Sigmoid colon (tissue), 7 donors: ENCODE data around the gene SIN3A. TPM values are rescaled to one million over a fixed set of nuclear protein-coding genes. Genes with fewer than 3 reads are reported as not detected.

Source experiments
- DNase-seq: peaks from one replicate; pipeline ENCODE4 v3.0.0-alpha.2; 2019
- H3K27ac ChIP-seq, 4 donors: fragments of 200-600 bp; sonication (generic); one replicate each; pipeline ENCODE4 v1.5.1; 2016 to 2019; ENCODE audit warnings: mild to moderate bottlenecking in 1 of 4
- H3K27me3 ChIP-seq, 3 donors: fragments of 200-600 bp; sonication (generic); one replicate each; pipeline ENCODE4 v1.5.1; 2019; ENCODE audit warnings: mild to moderate bottlenecking in 1 of 3
- H3K36me3 ChIP-seq, 4 donors: fragments of 200-600 bp; sonication (generic); one replicate each; pipeline ENCODE4 v1.5.1; 2016 to 2019
- H3K4me1 ChIP-seq, 4 donors: fragments of 200-600 bp; sonication (generic); one replicate each; pipeline ENCODE4 v1.5.1; 2017 to 2019
- H3K4me3 ChIP-seq, 4 donors: fragments of 200-600 bp; sonication (generic); one replicate each; pipeline ENCODE4 v1.5.1; 2017 to 2019; ENCODE audit warnings: mild to moderate bottlenecking in 2 of 4, moderate library complexity in 1 of 4
- H3K9me3 ChIP-seq, 4 donors: fragments of 200-600 bp in 3 of 4; sonication (generic) in 3 of 4; one replicate each; pipeline versions ENCODE4 v1.5.1 to v1.6.1; 2013 to 2019
- EP300 ChIP-seq, 4 donors: sonication (generic); formaldehyde crosslinking; IDR thresholded peaks; one replicate each; pipeline ENCODE4 v1.6.1; 2017; ENCODE audit warnings: antibody characterized with exemption in 4 of 4
- POLR2A ChIP-seq, 2 donors: fragments of 450-650 bp; IDR thresholded peaks; one replicate each; pipeline ENCODE4 v1.6.1; 2016; ENCODE audit warnings: antibody characterized with exemption in 2 of 2, mild to moderate bottlenecking in 2 of 2, moderate library complexity in 2 of 2
- POLR2AphosphoS5 ChIP-seq, 4 donors: sonication (generic); formaldehyde crosslinking; IDR thresholded peaks; one replicate each; pipeline ENCODE4 v1.6.1; 2017; ENCODE audit warnings: antibody characterized with exemption in 4 of 4
- WGBS, 2 donors: extraction: QIAGEN DNeasy Blood & Tissue Kit; methylation state at CpG; one replicate each; pipeline ENCODE4 v1.1.7; 2013; 5-methylcytosine and 5-hydroxymethylcytosine counted together
- intact Hi-C: fragments of 100-400 bp; cut with DNase I; formaldehyde crosslinking; loops from one replicate; pipeline ENCODE4 v1.15.1; 2023
- polyA plus RNA-seq, 3 donors: library from polyadenylated mRNA; stranded (reverse); fragments of 200-250 nt; gene quantifications; one replicate each; pipeline ENCODE4 v1.2.3, GENCODE V29; 2013
- total RNA-seq, 4 donors: library from RNA; depleted of rRNA; stranded (reverse); fragments of >200 nt; gene quantifications; one replicate each; pipeline ENCODE4 v1.1.0, GENCODE V29; 2016
- TF ChIP-seq, protein P1 (sequence below), 4 experiments: fragments of 450-650 bp in 3 of 4; fragments of 200-600 bp in 1 of 4; IDR thresholded peaks; one replicate each; pipeline ENCODE4 v1.5.1; 2016 to 2019; ENCODE audit warnings: antibody characterized with exemption in 4 of 4, mild to moderate bottlenecking in 3 of 4, moderate library complexity in 2 of 4
- donor health status: healthy with polysubstance abuse.
- donor health status: Bipolar disorder and iron deficiency.
- donor health status: healthy.

Gene SIN3A
- total and polyA plus RNA-seq, 7 donors, result 7.9 to 41.8 (median 34.6) TPM

DNA sequence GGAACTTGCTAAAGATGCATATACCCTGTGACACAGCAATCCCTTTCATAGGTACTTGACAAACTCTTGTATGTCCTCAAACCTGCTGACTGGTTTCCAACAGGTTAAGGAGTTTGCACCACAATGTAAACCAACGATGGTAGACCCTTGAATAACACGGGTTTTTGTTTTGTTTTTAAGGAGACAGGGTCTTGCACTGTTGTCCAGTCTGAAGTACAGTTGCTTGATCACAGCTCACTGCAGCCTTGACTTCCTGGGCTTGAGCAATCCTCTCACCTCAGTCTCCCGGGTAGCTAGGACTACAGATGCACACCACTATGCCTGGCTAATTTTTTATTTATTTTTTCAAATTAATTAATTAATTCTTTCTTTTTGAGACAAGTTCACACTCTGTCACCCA lies 23.3 kb downstream of the SIN3A start:
- Histone ChIP-seq H3K9me3 (no peaks in the 10 kb centered on the region), H3K36me3 (peaks cover 0 to 54% (median 12%) of the 10 kb centered on the region in 4 donors), H3K27me3 (no peaks in the 10 kb centered on the region), H3K4me3 (no peak overlapping the region), H3K4me1 (no peaks in the 10 kb centered on the region), H3K27ac (no peak overlapping the region)
- intact Hi-C loops, result no loop called here
- TF ChIP-seq, protein P1, sequence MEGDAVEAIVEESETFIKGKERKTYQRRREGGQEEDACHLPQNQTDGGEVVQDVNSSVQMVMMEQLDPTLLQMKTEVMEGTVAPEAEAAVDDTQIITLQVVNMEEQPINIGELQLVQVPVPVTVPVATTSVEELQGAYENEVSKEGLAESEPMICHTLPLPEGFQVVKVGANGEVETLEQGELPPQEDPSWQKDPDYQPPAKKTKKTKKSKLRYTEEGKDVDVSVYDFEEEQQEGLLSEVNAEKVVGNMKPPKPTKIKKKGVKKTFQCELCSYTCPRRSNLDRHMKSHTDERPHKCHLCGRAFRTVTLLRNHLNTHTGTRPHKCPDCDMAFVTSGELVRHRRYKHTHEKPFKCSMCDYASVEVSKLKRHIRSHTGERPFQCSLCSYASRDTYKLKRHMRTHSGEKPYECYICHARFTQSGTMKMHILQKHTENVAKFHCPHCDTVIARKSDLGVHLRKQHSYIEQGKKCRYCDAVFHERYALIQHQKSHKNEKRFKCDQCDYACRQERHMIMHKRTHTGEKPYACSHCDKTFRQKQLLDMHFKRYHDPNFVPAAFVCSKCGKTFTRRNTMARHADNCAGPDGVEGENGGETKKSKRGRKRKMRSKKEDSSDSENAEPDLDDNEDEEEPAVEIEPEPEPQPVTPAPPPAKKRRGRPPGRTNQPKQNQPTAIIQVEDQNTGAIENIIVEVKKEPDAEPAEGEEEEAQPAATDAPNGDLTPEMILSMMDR (IDR thresholded peaks at IDR 0.05), result no peak
- no peak for TF ChIP-seq POLR2A (IDR thresholded peaks at IDR 0.05)
- no peak for TF ChIP-seq POLR2AphosphoS5 (IDR thresholded peaks at IDR 0.05)
- no peak for TF ChIP-seq EP300 (IDR thresholded peaks at IDR 0.05)
- no peak for DNase-seq
- WGBS, 2 donors, result 79 to 92% methylated on average over 3 of the region's 3 CpGs

DNA sequence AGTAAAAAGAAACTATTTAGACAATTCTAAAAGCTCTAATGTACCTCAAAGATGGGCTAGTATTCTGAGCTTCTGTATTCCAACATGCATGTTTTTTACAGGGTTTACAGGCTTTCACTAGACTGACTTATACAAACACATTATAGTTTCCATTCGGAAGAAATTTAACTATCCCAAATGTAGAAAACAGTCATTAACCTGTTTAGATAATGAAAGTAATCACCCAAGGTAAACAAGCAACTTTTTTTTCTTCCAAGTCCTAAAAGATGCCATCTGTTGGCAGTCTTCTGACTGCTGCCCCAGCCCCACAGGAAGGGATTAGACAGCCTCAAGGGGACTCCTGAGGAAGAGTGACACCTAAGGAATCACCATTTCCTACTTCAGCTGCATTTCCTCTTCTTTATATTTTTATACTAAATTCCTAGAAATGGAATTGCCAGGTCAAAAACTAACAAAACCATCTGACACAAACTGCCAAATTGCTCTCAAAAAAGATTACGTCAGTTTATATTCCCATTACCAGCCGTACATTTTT lies 25.5 kb downstream of the SIN3A start:
- no peak overlapping the region for H3K27ac ChIP-seq
- no peaks in the 10 kb centered on the region for H3K9me3 ChIP-seq
- TF ChIP-seq POLR2AphosphoS5 (IDR thresholded peaks at IDR 0.05) (no peak), POLR2A (IDR thresholded peaks at IDR 0.05) (no peak), EP300 (IDR thresholded peaks at IDR 0.05) (no peak)
- TF ChIP-seq, protein P1 (IDR thresholded peaks at IDR 0.05), result no peak
- WGBS, 2 donors, result 53 to 73% methylated on average over 3 of the region's 3 CpGs
- H3K4me1 ChIP-seq, result no peaks in the 10 kb centered on the region
- H3K27me3 ChIP-seq, result no peaks in the 10 kb centered on the region
- intact Hi-C loops, result no loop called here
- peaks cover 0 to 75% (median 22%) of the 10 kb centered on the region in 4 donors for H3K36me3 ChIP-seq
- DNase-seq, result no peak
- no peak overlapping the region for H3K4me3 ChIP-seq

DNA sequence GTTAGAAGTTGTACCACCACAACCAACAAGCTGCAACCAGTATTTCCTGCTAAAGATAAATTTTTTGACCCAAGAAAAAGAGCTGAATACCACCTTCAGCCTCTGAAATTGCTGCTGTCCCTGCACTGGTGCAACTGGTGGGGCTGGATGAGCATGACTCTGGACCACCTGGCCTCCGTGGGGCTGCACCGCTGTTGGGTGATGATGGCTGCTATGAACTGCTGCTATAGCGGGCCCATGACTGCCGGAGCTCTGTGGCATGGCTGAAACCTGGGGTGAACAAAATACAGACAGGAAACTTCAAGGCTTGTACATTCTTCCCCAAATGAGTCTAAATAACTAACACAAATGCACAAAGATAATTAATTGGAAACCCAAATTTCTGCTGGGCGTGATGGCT lies 28.9 kb downstream of the SIN3A start:
- 97 to 98% methylated on average over 5 of the region's 5 CpGs for WGBS, 2 donors
- Histone ChIP-seq H3K9me3 (no peaks in the 10 kb centered on the region), H3K27me3 (no peaks in the 10 kb centered on the region), H3K4me1 (no peaks in the 10 kb centered on the region), H3K4me3 (no peak overlapping the region), H3K36me3 (peaks cover 0 to 72% (median 16%) of the 10 kb centered on the region in 4 donors), H3K27ac (no peak overlapping the region)
- DNase-seq, result no peak
- TF ChIP-seq POLR2A (IDR thresholded peaks at IDR 0.05) (no peak), POLR2AphosphoS5 (IDR thresholded peaks at IDR 0.05) (no peak), EP300 (IDR thresholded peaks at IDR 0.05) (no peak)
- TF ChIP-seq, protein P1 (IDR thresholded peaks at IDR 0.05), result no peak
- intact Hi-C loops, result no loop called here

DNA sequence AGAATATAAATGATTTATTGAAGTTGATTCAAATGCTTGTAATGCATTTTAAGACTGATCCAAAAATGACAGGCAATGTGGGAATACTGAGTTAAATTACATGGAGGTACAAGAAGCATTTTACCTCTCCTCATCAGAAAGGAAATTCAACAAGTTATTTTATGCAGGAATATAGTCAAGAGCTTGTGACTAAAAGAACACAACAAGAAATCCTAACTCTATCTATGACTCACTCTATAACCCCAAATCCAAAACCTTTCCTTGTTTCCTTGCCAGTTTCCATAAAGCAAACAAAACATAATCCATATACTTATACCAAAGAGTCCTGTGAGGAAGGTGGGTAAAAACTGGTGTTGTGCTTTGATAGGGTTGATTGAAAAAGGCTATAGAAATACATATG lies 30.8 kb downstream of the SIN3A start:
- H3K4me3 ChIP-seq, result no peak overlapping the region
- H3K9me3 ChIP-seq, result no peaks in the 10 kb centered on the region
- no peak for TF ChIP-seq POLR2A (IDR thresholded peaks at IDR 0.05)
- H3K27me3 ChIP-seq, result no peaks in the 10 kb centered on the region
- peaks cover 0 to 57% (median 14%) of the 10 kb centered on the region in 4 donors for H3K36me3 ChIP-seq
- no peak overlapping the region for H3K27ac ChIP-seq
- H3K4me1 ChIP-seq, result no peaks in the 10 kb centered on the region
- DNase-seq, result no peak
- intact Hi-C loops, result no loop called here

DNA sequence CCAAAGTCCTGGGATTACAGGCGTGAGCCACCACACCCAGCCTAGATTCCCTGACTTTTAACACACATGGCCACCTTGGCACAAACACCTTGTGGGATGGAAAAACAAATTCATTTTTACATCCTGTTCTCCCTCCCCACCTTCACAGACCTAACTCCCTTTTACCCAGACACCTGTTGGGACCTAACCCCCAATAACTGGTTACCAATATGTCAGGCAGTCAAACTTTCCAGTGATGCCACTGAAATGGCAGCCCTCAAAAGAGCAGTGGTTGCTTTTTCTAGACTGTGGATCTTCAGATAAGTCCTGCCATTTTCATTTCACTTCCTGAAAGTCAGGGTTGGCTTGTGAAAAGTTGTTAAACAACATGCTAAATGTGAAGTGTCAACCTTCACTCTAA lies 34.9 kb downstream of the SIN3A start:
- H3K27me3 ChIP-seq, result no peaks in the 10 kb centered on the region
- no peak overlapping the region for H3K4me3 ChIP-seq
- no peak for DNase-seq
- peaks cover 9 to 54% (median 21%) of the 10 kb centered on the region in 4 donors for H3K36me3 ChIP-seq
- intact Hi-C loops, result no loop called here
- H3K27ac ChIP-seq, result no peak overlapping the region
- TF ChIP-seq, protein P1 (IDR thresholded peaks at IDR 0.05), result no peak
- TF ChIP-seq EP300 (IDR thresholded peaks at IDR 0.05) (no peak), POLR2AphosphoS5 (IDR thresholded peaks at IDR 0.05) (no peak), POLR2A (IDR thresholded peaks at IDR 0.05) (no peak)
- H3K9me3 ChIP-seq, result no peaks in the 10 kb centered on the region
- no peaks in the 10 kb centered on the region for H3K4me1 ChIP-seq
- WGBS, 2 donors, result 72 to 87% methylated on average over 1 of the region's 1 CpG
